Measurements from ENCODE around the gene FAM13B. TPM values are rescaled to one million over a fixed set of nuclear protein-coding genes. Genes with fewer than 3 reads are reported as not detected.
"Not testable (repeated sequence)": the region's sequence is repeated elsewhere in the genome, so short reads cannot be mapped to it uniquely, and the experiment has no call there.

Gene FAM13B
- total RNA-seq, 1 donor from 2014 or later, result 49.1 TPM

GRCh38 chr5:137994556-137994955 is 38.3 kb downstream of the FAM13B start:
- DNase-seq (ENCODE audit: low read depth, low spot score), result no peak
- Mint-ChIP-seq H3K9me3 (peaks cover 5% of the 10 kb centered on the region), H3K27me3 (ENCODE audit: low read depth) (no peaks in the 10 kb centered on the region), H3K36me3 (ENCODE audit: low read depth) (peaks cover 20% of the 10 kb centered on the region), H3K4me3 (no peak overlapping the region), H3K4me1 (peaks cover 4% of the 10 kb centered on the region), H3K27ac (ENCODE audit: unreplicated experiment) (no peak overlapping the region)
- TF ChIP-seq, protein P1, sequence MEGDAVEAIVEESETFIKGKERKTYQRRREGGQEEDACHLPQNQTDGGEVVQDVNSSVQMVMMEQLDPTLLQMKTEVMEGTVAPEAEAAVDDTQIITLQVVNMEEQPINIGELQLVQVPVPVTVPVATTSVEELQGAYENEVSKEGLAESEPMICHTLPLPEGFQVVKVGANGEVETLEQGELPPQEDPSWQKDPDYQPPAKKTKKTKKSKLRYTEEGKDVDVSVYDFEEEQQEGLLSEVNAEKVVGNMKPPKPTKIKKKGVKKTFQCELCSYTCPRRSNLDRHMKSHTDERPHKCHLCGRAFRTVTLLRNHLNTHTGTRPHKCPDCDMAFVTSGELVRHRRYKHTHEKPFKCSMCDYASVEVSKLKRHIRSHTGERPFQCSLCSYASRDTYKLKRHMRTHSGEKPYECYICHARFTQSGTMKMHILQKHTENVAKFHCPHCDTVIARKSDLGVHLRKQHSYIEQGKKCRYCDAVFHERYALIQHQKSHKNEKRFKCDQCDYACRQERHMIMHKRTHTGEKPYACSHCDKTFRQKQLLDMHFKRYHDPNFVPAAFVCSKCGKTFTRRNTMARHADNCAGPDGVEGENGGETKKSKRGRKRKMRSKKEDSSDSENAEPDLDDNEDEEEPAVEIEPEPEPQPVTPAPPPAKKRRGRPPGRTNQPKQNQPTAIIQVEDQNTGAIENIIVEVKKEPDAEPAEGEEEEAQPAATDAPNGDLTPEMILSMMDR (conservative IDR thresholded peaks at IDR 0.05), result no peak

GRCh38 chr5:137989419-137989818 is 43.5 kb downstream of the FAM13B start:
- Mint-ChIP-seq H3K4me1 (peaks cover 2% of the 10 kb centered on the region), H3K9me3 (no peaks in the 10 kb centered on the region), H3K27me3 (ENCODE audit: low read depth) (no peaks in the 10 kb centered on the region), H3K36me3 (ENCODE audit: low read depth) (peaks cover 4% of the 10 kb centered on the region), H3K4me3 (no peak overlapping the region), H3K27ac (ENCODE audit: unreplicated experiment) (no peak overlapping the region)
- TF ChIP-seq, protein P1 (conservative IDR thresholded peaks at IDR 0.05), result no peak
- DNase-seq (ENCODE audit: low read depth, low spot score), result no peak

DNA sequence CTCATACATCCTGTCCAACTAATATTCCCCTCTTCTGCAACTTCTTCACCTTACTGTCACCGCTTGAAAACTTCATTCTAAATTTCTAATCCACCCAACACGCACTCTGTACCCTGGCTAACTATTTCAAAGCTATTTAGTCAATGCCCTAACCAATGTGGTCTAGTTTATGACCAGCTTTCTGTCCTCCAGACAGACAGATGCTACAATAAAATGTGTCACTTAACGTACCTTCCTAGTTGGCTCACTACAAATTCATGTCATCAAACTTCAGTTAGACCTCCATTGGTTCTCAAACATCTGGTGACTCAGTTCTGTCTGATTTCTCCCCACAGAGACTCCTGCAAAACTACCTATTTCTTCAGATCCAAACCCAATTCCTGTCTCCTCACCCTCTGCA is 57.7 kb downstream of the FAM13B start:
- TF ChIP-seq, protein P1 (conservative IDR thresholded peaks at IDR 0.05), result no peak
- Mint-ChIP-seq H3K36me3 (ENCODE audit: low read depth) (peaks cover 41% of the 10 kb centered on the region), H3K27ac (ENCODE audit: unreplicated experiment) (no peak overlapping the region), H3K4me1 (no peaks in the 10 kb centered on the region), H3K9me3 (peaks cover 10% of the 10 kb centered on the region), H3K27me3 (ENCODE audit: low read depth) (no peaks in the 10 kb centered on the region), H3K4me3 (no peak overlapping the region)
- DNase-seq (ENCODE audit: low read depth, low spot score), result no peak

DNA sequence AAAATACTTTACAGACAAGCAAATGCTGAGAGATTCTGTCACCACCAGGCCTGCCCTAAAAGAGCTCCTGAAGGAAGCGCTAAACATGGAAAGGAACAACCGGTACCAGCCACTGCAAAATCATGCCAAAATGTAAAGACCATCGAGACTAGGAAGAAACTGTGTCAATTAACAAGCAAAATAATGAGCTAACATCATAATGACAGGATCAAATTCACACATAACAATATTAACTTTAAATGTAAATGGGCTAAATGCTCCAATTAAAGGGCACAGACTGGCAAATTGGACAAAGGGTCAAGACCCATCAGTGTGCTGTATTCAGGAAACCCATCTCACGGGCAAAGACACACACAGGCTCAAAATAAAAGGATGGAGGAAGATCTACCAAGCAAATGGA is 62.5 kb downstream of the FAM13B start:
- H3K27me3 Mint-ChIP-seq (ENCODE audit: low read depth); DNase-seq (ENCODE audit: low read depth, low spot score); H3K27ac Mint-ChIP-seq (ENCODE audit: unreplicated experiment); H3K4me3 Mint-ChIP-seq; H3K9me3 Mint-ChIP-seq; H3K4me1 Mint-ChIP-seq: not testable (repeated sequence)
- H3K36me3 Mint-ChIP-seq (ENCODE audit: low read depth), result peaks cover 33% of the 10 kb centered on the region

DNA sequence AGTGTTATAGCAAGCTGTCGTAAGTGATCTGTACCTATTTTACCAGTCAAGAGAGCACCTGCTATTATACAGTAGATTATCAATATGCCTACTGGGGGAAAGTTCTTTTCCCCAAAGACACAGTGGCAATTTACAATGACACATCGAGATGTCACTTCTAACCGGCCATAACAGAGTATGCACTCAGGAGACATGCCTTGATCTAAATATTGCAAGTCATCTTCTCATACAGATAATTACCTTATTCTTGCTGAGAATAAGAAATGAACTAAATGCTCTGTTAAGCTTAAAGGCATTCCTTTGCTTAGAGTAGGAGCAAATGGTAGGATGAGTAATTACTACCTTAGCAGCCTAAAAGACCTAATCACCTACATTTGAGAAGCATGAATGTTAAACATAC is 72.1 kb downstream of the FAM13B start:
- H3K4me1 Mint-ChIP-seq, result peaks cover 5% of the 10 kb centered on the region
- H3K27me3 Mint-ChIP-seq (ENCODE audit: low read depth), result no peaks in the 10 kb centered on the region
- H3K9me3 Mint-ChIP-seq, result no peaks in the 10 kb centered on the region
- no peak overlapping the region for H3K27ac Mint-ChIP-seq (ENCODE audit: unreplicated experiment)
- DNase-seq (ENCODE audit: low read depth, low spot score), result no peak
- TF ChIP-seq, protein P1 (conservative IDR thresholded peaks at IDR 0.05), result no peak
- H3K4me3 Mint-ChIP-seq, result no peak overlapping the region
- H3K36me3 Mint-ChIP-seq (ENCODE audit: low read depth), result peaks cover 8% of the 10 kb centered on the region

- Mint-ChIP-seq H3K36me3 (ENCODE audit: low read depth) (peaks cover 8% of the 10 kb centered on the region), H3K27me3 (ENCODE audit: low read depth) (no peaks in the 10 kb centered on the region), H3K9me3 (no peaks in the 10 kb centered on the region), H3K27ac (ENCODE audit: unreplicated experiment) (no peak overlapping the region), H3K4me1 (peaks cover 5% of the 10 kb centered on the region), H3K4me3 (no peak overlapping the region)
- TF ChIP-seq, protein P1 (conservative IDR thresholded peaks at IDR 0.05), result no peak
- no peak for DNase-seq (ENCODE audit: low read depth, low spot score)
These were observed 72.7 kb downstream of the FAM13B start for GRCh38 chr5:137960141-137960540.
